Kidney epithelial cell (primary cell): Measurements from ENCODE around the gene SPEG. TPM values are rescaled to one million over a fixed set of nuclear protein-coding genes. Genes with fewer than 3 reads are reported as not detected.

Source experiments
- DNase-seq: peaks from one replicate; pipeline ENCODE4 v3.0.0-alpha.2; 2010; ENCODE audit warnings: low read depth
- H3K27me3 ChIP-seq: 2 replicates; pipeline ENCODE4 v1.6.0; 2011; ENCODE audit warnings: low read length; ENCODE audit not compliant: control insufficient read depth, insufficient read depth
- H3K36me3 ChIP-seq: 2 replicates; pipeline ENCODE4 v1.5.1; 2011; ENCODE audit warnings: low read length; ENCODE audit not compliant: control insufficient read depth, insufficient read depth
- H3K4me3 ChIP-seq: 2 replicates; pipeline ENCODE4 v1.5.1; 2011; ENCODE audit warnings: low read depth, mild to moderate bottlenecking, control low read depth, low read length
- total RNA-seq: library from RNA; depleted of rRNA; stranded (reverse); fragments of >200 nt; gene quantifications from 2 replicates; pipeline ENCODE4 v1.2.3, GENCODE V29; 2015
- TF ChIP-seq, protein P1 (sequence below): IDR thresholded peaks from 2 replicates; pipeline ENCODE4 v1.5.1; 2011; ENCODE audit warnings: mild to moderate bottlenecking, moderate library complexity, low read length, control low read depth, inconsistent platforms; ENCODE audit not compliant: insufficient read depth, poor library complexity, severe bottlenecking

SPEG gene
- total RNA-seq, 1 donor from 2014 or later, result 9.9 TPM

DNA sequence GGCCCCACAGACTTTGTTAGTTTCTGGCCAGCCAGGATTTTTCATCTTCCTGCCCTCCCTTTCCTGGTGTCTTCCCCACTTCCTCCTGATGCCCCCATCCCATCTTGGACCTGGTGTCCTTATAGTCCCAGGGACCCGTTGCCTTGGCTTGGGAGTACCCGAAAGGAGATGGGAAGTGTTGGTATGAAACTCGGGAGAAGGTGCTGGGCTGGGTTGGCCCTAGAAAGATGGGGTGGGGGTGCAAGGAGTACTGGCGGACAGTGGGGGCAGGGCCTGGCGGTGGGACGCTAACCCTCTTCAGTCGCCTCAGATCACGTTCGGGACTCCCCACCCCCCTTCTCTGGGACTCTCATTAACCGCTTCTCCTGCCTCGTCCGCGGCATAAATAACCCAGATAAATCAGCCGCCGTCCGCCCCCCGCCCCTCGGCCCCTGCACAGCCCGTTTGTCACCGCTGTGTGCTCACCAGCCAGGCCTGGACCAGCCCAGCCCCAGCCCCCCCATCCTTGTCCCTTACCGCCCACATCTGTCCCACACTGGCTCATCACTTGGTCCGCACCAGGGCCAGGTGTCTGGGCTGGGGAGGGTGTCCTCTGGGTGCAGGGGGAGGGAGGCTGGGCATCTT, 76.0 kb downstream of the SPEG start:
- peaks cover 62% of the 10 kb centered on the region for H3K27me3 ChIP-seq

DNA sequence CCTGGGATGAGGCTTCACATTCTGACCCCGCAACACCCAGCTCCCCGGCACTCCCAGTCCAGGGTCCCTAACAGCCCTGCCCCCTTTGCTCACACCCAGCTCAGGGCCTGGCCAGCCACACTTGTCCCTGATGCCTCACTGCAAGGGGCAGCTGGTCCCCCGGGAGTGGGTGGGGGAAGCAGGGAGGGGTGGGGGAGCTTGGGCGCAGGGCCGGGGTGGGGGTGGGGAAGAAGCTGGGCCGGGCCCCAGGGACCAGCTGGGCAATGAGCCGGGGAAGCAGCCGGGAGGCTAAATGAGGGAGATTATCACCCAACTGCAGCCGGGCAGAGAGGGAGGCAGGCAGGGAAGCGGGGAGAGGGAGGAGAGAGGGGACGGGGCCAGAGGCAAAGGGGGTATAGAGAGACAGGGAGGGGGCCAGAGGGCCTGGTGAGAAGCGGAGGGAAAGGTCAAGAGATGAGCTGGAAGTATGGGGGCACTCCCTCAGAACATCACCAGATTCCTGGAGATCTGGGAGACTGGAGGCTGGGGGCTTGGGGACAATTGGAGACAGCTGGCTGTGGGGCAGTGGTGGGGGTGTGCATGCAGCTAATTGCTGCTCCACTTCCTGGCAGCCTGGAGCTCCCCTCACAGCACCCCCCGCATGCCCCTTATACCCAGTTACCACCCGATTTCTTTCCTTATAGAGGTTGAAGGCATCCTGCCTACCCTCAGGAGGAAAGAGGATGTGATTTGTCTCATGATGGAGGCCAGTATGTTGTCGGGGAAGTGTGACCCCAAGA, 77.1 kb downstream of the SPEG start:
- Histone ChIP-seq H3K4me3 (no peak overlapping the region), H3K27me3 (peaks cover 73% of the 10 kb centered on the region), H3K36me3 (no peaks in the 10 kb centered on the region)
- TF ChIP-seq, protein P1, sequence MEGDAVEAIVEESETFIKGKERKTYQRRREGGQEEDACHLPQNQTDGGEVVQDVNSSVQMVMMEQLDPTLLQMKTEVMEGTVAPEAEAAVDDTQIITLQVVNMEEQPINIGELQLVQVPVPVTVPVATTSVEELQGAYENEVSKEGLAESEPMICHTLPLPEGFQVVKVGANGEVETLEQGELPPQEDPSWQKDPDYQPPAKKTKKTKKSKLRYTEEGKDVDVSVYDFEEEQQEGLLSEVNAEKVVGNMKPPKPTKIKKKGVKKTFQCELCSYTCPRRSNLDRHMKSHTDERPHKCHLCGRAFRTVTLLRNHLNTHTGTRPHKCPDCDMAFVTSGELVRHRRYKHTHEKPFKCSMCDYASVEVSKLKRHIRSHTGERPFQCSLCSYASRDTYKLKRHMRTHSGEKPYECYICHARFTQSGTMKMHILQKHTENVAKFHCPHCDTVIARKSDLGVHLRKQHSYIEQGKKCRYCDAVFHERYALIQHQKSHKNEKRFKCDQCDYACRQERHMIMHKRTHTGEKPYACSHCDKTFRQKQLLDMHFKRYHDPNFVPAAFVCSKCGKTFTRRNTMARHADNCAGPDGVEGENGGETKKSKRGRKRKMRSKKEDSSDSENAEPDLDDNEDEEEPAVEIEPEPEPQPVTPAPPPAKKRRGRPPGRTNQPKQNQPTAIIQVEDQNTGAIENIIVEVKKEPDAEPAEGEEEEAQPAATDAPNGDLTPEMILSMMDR, result no peak
- DNase-seq, result no peak

More for the DNA sequence above, 76.0 kb downstream of the SPEG start:
- Histone ChIP-seq H3K36me3 (peaks cover 1% of the 10 kb centered on the region), H3K4me3 (no peak overlapping the region)
- DNase-seq, result no peak
- TF ChIP-seq, protein P1, result no peak

DNA sequence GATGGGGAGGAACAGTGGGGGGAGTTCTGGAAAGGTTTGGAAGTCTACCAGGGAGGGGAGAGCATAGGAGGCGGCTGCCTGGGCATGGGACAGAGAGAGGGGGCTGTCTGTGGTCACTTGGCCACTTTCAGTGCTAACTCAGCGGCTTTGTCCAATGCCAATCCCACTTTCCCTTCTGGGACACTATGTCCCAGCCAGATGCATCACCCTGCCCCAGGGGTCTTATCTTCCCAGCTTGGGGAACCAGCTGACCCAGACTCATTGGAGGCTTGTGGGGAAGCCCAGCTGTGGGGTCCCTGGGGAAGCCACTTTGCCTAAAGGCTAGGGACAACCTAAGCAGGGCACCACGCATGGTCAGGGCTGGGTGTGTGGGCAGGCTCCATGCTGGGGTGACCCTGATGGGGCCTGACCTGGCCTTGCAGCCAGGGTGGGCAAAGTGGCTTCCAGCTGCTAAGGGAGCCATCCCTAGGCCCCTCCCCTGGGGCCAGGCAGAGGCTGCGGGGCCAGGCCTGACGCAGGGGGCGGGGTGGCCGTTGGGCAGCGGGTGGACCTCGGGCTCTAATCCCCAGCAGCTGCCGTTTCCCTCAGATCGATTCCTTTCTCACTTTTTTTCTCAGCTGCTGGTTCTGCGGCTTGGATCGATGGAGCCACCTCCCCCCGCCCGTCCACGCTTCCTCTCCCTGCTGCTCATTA, 78.0 kb downstream of the SPEG start:
- Histone ChIP-seq H3K4me3 (no peak overlapping the region), H3K27me3 (peaks cover 81% of the 10 kb centered on the region), H3K36me3 (no peaks in the 10 kb centered on the region)
- no peak for DNase-seq
- TF ChIP-seq, protein P1, result no peak

DNA sequence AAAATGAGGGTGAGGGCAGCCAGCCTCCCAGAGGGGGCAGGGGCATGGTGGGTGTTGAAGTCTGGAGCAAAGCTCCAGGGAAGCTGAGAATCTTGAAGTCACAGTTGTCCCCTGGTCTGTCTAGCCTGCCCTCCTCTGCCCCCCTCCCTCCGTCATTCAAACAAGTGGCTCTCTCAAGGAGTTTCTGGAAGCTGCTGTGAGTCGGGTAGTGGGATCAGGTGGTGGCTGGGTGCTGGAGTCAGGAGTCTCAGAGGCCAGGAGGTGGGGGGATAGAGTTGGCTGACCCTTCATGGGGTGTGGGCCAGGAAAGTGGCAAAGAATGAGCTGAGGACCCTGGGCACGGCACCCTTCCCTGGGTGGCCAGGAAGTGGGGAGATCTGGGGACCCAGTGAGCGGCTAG, 79.1 kb downstream of the SPEG start:
- TF ChIP-seq, protein P1, result no peak
- Histone ChIP-seq H3K36me3 (no peaks in the 10 kb centered on the region), H3K4me3 (no peak overlapping the region), H3K27me3 (peaks cover 89% of the 10 kb centered on the region)
- DNase-seq, result no peak

DNA sequence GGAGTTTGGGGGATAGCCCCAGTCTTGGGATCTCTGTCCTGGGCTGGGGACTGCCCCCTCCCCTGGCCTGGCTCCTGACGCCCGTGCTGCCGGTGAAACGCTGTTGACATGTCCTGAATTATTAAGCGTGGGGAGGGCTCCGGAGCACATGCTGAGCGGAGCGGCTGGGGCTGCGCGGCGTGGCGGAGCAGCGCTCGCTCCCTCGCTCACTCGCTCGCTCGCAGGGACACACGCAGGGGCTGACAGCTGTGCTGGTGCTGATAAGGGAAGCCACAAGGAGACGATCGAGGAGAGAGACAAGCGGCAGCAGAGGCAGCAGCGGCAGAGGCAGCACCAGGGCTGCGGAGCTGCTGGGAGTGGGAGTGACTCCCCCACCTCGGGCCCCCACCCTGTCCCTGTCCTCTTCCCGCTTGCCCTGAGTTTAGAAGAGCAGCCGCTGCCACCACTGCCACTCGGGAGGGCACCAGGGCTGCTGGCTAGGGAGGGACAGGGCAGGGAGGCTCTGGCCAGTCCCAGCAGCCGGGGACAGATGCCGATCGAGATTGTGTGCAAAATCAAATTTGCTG, 79.6 kb downstream of the SPEG start, which contains the start of gene ASIC4:
Gene ASIC4 (plus strand): TSS at position 287 of the 566 bp plus-strand sequence. CDS start 243 bp downstream, at position 530.
- no peak for DNase-seq
- H3K27me3 ChIP-seq, result peaks cover 84% of the 10 kb centered on the region
- no peaks in the 10 kb centered on the region for H3K36me3 ChIP-seq
- no peak within 1 kb of the TSS for H3K4me3 ChIP-seq
- TF ChIP-seq, protein P1, result no peak
